CD14-positive monocyte (primary cell): ENCODE results near the gene GRB14. TPM values are rescaled to one million over a fixed set of nuclear protein-coding genes. Genes with fewer than 3 reads are reported as not detected.
A peak's percentile ranks its signal among the peaks of the same experiment; 100 is the strongest.

ENCODE experiments used
- DNase-seq, 3 donors: peaks; one replicate each; pipeline ENCODE4 v3.0.0-alpha.2; 2011 to 2022
- H2AFZ ChIP-seq: 2 replicates; pipeline ENCODE4 v1.6.0; 2012; ENCODE audit warnings: mild to moderate bottlenecking, low read depth, low read length, inconsistent platforms; ENCODE audit not compliant: insufficient read depth, poor library complexity, severe bottlenecking
- H3K27ac ChIP-seq, 2 donors: 1 replicate in 1 of 2; 2 replicates in 1 of 2; pipeline ENCODE4 v1.5.1; 2012 to 2013; ENCODE audit warnings: low read length in 2 of 2, control low read depth in 1 of 2, inconsistent platforms in 1 of 2, low read depth in 1 of 2, mild to moderate bottlenecking in 1 of 2
- H3K27me3 ChIP-seq, 2 donors: one replicate each; pipeline versions ENCODE4 v1.6.0 to v1.6.1; 2011 to 2013; ENCODE audit warnings: low read length in 2 of 2; ENCODE audit not compliant: control insufficient read depth in 2 of 2, insufficient read depth in 2 of 2
- H3K36me3 ChIP-seq, 2 donors: replicated peaks in 1 of 2; 1 replicate in 1 of 2; 2 replicates in 1 of 2; pipeline versions ENCODE4 v1.5.1 to v1.6.1; 2012 to 2013; ENCODE audit warnings: low read length in 2 of 2, control low read depth in 1 of 2, inconsistent platforms in 1 of 2, mild to moderate bottlenecking in 1 of 2; ENCODE audit not compliant: insufficient read depth in 2 of 2, control insufficient read depth in 1 of 2
- H3K4me1 ChIP-seq, 2 donors: 1 replicate in 1 of 2; 2 replicates in 1 of 2; pipeline versions ENCODE4 v1.5.1 to v1.6.1; 2012 to 2013; ENCODE audit warnings: low read length in 2 of 2, control low read depth in 1 of 2, inconsistent platforms in 1 of 2, mild to moderate bottlenecking in 1 of 2, moderate library complexity in 1 of 2; ENCODE audit not compliant: insufficient read depth in 2 of 2, control insufficient read depth in 1 of 2
- H3K4me2 ChIP-seq: replicated peaks from 2 replicates; pipeline ENCODE3; 2012; ENCODE audit warnings: low read length, moderate library complexity, mild to moderate bottlenecking; ENCODE audit not compliant: poor library complexity, severe bottlenecking; ENCODE audit errors: extremely low read depth
- H3K4me3 ChIP-seq, 3 experiments: fragments of 200-600 bp in 1 of 3; sonication (generic) in 1 of 3; replicated peaks in 1 of 3; 1 replicate in 2 of 3; 2 replicates in 1 of 3; pipeline ENCODE4 v1.5.1; 2011 to 2013; ENCODE audit warnings: low read length in 3 of 3, mild to moderate bottlenecking in 3 of 3, control low read depth in 2 of 3, low read depth in 2 of 3, inconsistent platforms in 1 of 3, moderate library complexity in 1 of 3
- H3K79me2 ChIP-seq: 2 replicates; pipeline ENCODE4 v1.6.0; 2012; ENCODE audit warnings: mild to moderate bottlenecking, control low read depth, inconsistent platforms, low read length, moderate library complexity; ENCODE audit not compliant: insufficient read depth
- H3K9ac ChIP-seq: 2 replicates; pipeline ENCODE4 v1.6.0; 2017; ENCODE audit warnings: low read length, mild to moderate bottlenecking; ENCODE audit not compliant: insufficient read depth, poor library complexity, severe bottlenecking
- H3K9me3 ChIP-seq, 2 donors: replicated peaks in 1 of 2; 1 replicate in 1 of 2; 2 replicates in 1 of 2; pipeline versions ENCODE4 v1.5.1 to v1.6.1; 2012 to 2013; ENCODE audit warnings: low read length in 2 of 2, control low read depth in 1 of 2; ENCODE audit not compliant: control insufficient read depth in 1 of 2, insufficient read depth in 1 of 2
- H4K20me1 ChIP-seq: 2 replicates; pipeline ENCODE4 v1.6.0; 2012; ENCODE audit warnings: mild to moderate bottlenecking, low read length, control low read depth, moderate library complexity; ENCODE audit not compliant: insufficient read depth
- H3K27ac Mint-ChIP-seq, 7 donors: one replicate each; pipeline ENCODE4 v1.8.0; 2020; ENCODE audit warnings: mild to moderate bottlenecking in 7 of 7, mixed read lengths in 7 of 7, moderate library complexity in 6 of 7, inconsistent platforms in 2 of 7
- H3K27me3 Mint-ChIP-seq, 3 donors: one replicate each; pipeline ENCODE4 v1.8.0; 2021 to 2022; ENCODE audit warnings: low read depth in 3 of 3, mild to moderate bottlenecking in 3 of 3, mixed read lengths in 3 of 3, moderate library complexity in 3 of 3, inconsistent platforms in 1 of 3
- H3K36me3 Mint-ChIP-seq, 2 donors: one replicate each; pipeline ENCODE4 v1.8.0; 2020; ENCODE audit warnings: mixed read lengths in 2 of 2, inconsistent platforms in 1 of 2, mild to moderate bottlenecking in 1 of 2
- H3K4me1 Mint-ChIP-seq: one replicate; pipeline ENCODE4 v1.8.0; 2020; ENCODE audit warnings: mild to moderate bottlenecking, mixed read lengths
- H3K4me3 Mint-ChIP-seq, 2 donors: one replicate each; pipeline ENCODE4 v1.8.0; 2020; ENCODE audit warnings: mild to moderate bottlenecking in 2 of 2, mixed read lengths in 2 of 2, moderate library complexity in 1 of 2
- H3K9me3 Mint-ChIP-seq, 7 donors: one replicate each; pipeline ENCODE4 v1.8.0; 2020 to 2022; ENCODE audit warnings: mixed read lengths in 7 of 7, mild to moderate bottlenecking in 6 of 7, moderate library complexity in 6 of 7, inconsistent platforms in 2 of 7
- WGBS: methylation state at CpG from one replicate; pipeline ENCODE4 v1.1.5; 2013; ENCODE audit warnings: missing lambda C conversion rate; ENCODE audit not compliant: insufficient coverage; 5-methylcytosine and 5-hydroxymethylcytosine counted together
- intact Hi-C, 2 donors: fragments of 100-400 bp; cut with micrococcal nuclease; formaldehyde crosslinking; loops; one replicate each; pipeline versions ENCODE4 v1.15.0 to v1.15.1; 2023
- polyA plus RNA-seq, 3 donors: library from polyadenylated mRNA; depleted of rRNA in 1 of 3; unstranded in 2 of 3; stranded (reverse) in 1 of 3; fragments of 300-500 nt in 2 of 3; fragments of >200 nt in 1 of 3; fragmentation: Illumina TruSeq in 2 of 3; gene quantifications; 1 replicate in 2 of 3; 2 replicates in 1 of 3; pipeline ENCODE4 v1.2.3, GENCODE V29; 2012 to 2021
- TF ChIP-seq, protein P1 (sequence below): fragments of 200-600 bp; IDR thresholded peaks from one replicate; pipeline ENCODE4 v1.8.0; 2022; ENCODE audit warnings: antibody characterized with exemption, mild to moderate bottlenecking

The GRB14 gene
- polyA plus RNA-seq, 3 donors = 0.20 to 0.28 TPM; not detected in 1

- Histone ChIP-seq H3K9ac (no peak overlapping the region), H3K27me3 (no peaks in the 10 kb centered on the region), H3K79me2 (no peaks in the 10 kb centered on the region), H3K4me1 (no peaks in the 10 kb centered on the region), H3K36me3 (no peaks in the 10 kb centered on the region), H2AFZ (no peak overlapping the region), H4K20me1 (no peaks in the 10 kb centered on the region), H3K9me3 (no peaks in the 10 kb centered on the region), H3K4me2 (no peak overlapping the region), H3K4me3 (no peak overlapping the region), H3K27ac (no peak overlapping the region)
- intact Hi-C loops = no loop called here
- Mint-ChIP-seq H3K27me3 (peaks cover 0 to 1% (median 0%) of the 10 kb centered on the region in 3 donors), H3K9me3 (peaks cover 0 to 2% (median 0%) of the 10 kb centered on the region in 7 donors), H3K36me3 (no peaks in the 10 kb centered on the region), H3K4me1 (no peaks in the 10 kb centered on the region), H3K27ac (no peak overlapping the region), H3K4me3 (no peak overlapping the region)
- TF ChIP-seq, protein P1, sequence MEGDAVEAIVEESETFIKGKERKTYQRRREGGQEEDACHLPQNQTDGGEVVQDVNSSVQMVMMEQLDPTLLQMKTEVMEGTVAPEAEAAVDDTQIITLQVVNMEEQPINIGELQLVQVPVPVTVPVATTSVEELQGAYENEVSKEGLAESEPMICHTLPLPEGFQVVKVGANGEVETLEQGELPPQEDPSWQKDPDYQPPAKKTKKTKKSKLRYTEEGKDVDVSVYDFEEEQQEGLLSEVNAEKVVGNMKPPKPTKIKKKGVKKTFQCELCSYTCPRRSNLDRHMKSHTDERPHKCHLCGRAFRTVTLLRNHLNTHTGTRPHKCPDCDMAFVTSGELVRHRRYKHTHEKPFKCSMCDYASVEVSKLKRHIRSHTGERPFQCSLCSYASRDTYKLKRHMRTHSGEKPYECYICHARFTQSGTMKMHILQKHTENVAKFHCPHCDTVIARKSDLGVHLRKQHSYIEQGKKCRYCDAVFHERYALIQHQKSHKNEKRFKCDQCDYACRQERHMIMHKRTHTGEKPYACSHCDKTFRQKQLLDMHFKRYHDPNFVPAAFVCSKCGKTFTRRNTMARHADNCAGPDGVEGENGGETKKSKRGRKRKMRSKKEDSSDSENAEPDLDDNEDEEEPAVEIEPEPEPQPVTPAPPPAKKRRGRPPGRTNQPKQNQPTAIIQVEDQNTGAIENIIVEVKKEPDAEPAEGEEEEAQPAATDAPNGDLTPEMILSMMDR = peak; percentile 73
- no CpG with 5 or more reads among the region's 4 CpGs for WGBS
- no peak for DNase-seq
Measured at GRCh38 chr2:164560181-164560792, 61.0 kb downstream of the GRB14 start.

DNA sequence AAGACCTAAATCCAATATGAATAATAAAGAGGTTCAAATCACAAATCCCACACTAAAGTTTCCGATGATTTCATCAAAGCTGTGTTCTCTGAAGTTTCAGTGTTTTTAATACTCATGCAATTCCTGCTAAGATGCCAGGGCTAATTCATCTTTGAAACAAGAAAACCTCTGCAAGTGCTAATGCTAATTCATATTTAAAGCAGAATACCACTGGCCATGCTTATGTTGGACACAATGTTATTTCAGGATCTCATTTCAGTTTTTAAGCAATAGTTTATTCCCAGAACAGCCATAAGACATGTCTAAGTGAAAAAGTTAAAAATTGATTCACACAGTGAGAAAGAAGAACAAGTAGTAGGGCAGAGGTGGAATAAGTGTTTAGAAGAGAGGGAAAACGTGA, 62.8 kb downstream of the GRB14 start:
- 100% methylated on average over 2 of the region's 2 CpGs for WGBS

More for the DNA sequence above, 62.8 kb downstream of the GRB14 start:
- Histone ChIP-seq H3K27me3 (no peaks in the 10 kb centered on the region), H3K9me3 (no peaks in the 10 kb centered on the region), H3K27ac (no peak overlapping the region), H3K79me2 (no peaks in the 10 kb centered on the region), H3K4me2 (no peak overlapping the region), H3K9ac (no peak overlapping the region), H4K20me1 (no peaks in the 10 kb centered on the region), H3K36me3 (no peaks in the 10 kb centered on the region), H3K4me1 (no peaks in the 10 kb centered on the region), H2AFZ (no peak overlapping the region), H3K4me3 (no peak overlapping the region)
- intact Hi-C loops = no loop called here
- no peaks in the 10 kb centered on the region for H3K36me3 Mint-ChIP-seq
- TF ChIP-seq, protein P1 = no peak
- no peak overlapping the region for H3K4me3 Mint-ChIP-seq
- DNase-seq = no peak
- peaks cover 0 to 1% (median 0%) of the 10 kb centered on the region in 3 donors for H3K27me3 Mint-ChIP-seq
- no peaks in the 10 kb centered on the region for H3K9me3 Mint-ChIP-seq
- no peak overlapping the region for H3K27ac Mint-ChIP-seq
- H3K4me1 Mint-ChIP-seq = no peaks in the 10 kb centered on the region
